Jurkat, Clone E6-1 (cell line): ENCODE measurements around the gene SCNN1A.

Experiments used
- DNase-seq: peaks from one replicate; pipeline ENCODE4 v3.0.0-alpha.2; 2011; ENCODE audit warnings: low read depth, low spot score
- H3K4me3 ChIP-seq: 2 replicates; pipeline ENCODE4 v1.5.1; 2011; ENCODE audit warnings: mild to moderate bottlenecking, low read length, control low read depth, moderate library complexity

SCNN1A gene

DNA sequence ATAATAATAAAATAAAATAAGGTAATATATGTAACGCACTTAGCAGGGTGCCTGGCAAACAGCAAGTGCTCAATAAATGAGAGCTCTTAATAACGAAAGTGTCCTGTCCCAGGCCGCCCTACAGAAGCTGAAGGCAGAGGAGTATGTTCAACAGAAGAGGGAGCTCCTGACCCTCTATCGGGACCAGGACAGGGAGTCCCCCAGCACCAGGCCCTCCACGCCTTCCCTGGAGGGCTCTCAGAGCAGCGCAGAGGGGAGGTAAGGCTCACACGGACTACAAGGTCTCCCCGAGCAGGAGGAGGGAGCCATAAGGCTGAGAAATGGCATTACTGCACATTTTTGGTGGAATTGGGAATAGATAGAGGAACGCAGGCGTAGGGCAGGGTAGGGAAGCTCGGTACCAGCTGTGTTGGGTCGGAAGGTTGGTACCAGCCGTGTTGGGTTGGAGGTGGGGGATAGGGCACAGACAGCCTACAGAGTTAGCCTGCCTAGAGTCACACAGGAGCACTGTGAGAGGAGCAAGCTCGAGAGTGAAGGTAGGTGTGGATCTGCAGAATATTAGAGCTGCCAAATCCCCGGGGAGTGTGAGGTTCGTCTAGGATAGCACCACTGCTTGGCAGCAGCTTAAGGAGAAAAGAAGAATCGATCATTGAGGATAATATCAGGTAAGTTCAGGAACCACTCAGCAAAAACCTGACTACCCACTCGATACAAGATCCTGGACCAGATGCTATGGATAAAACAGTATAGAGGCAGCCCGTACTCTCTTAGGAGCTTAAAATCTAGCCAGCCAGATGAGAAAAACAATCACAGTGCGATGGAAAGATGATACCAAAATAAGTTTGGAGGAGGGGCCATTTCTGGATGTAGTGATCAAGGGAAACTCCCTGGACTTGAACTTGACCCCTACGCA lies 48.8 kb downstream of the SCNN1A start:
- no peak overlapping the region for H3K4me3 ChIP-seq
- DNase-seq: no peak

DNA sequence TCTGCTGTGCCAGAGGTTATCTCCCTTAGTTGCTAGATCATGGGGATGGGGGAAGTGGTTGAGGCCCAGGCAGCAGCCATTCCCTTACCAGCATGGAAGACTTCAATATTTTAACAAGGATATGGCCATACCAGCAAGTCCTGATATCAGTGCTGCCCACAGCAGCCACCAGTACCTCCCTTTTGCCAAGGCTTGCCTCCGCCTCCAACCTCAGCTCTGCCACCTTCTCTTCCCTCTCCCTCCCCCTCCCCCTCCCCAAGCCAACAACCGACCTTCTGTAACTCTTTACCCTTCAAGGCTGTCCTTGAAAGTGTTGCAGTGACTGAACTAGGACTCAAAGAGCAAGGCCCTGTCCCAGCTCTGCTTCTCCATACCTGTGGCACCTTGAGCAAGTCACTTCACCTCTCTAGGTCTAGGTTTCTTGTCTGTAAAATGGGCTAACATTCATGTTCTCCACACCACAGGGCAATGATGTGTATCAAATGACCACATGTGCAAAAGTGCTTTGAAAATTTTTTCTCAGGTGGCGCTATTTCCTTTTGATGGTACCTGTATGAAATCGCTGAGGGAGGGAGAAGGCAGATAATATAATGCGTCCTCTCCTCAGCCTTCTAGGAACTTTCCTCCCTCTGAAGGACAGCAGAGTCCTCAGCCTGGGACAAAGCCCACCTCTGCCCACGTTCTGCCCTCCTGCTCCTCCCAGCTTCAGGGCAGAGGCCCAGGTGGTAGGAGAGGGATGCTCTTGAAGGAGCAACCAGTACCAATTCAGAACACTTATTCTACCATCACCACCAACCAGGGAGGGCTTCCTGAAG lies 50.2 kb downstream of the SCNN1A start:
- no peak for DNase-seq
- H3K4me3 ChIP-seq: no peak overlapping the region

DNA sequence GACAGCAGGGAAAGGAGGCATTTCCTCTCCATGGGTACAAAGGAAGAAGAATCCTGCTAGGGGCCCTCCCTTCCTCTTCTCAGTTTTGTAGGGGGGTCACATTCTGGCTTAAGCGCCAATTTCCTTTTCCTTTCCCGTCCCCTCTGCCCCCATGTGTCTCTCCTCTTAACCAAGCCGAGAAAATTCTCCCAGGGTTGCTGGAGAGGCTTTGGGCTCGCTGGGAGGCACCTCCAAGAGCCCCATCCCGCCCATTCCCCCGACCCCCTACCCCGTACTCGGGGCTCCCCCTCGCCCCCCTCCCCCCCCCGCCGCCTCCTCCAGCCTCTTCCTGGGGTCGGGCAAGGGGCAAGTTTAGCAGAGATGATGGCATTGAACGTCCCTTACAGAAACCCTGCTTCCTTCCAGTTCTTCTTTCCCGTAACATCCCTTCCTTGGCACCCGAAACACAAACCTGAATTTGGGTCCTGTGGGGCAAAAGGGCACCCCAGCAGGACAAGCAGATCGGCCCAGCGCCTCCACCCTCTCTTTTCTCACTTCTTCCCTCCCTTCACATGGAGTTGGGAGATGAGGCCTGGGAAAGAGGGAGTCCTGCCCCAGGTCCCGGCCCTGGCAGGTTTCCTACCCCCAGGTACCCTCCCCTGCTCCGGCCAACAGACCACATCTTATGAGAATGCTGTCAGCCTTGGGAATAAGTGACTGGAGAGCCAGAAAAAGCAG lies 51.2 kb downstream of the SCNN1A start:
- no peak overlapping the region for H3K4me3 ChIP-seq
- DNase-seq: no peak

DNA sequence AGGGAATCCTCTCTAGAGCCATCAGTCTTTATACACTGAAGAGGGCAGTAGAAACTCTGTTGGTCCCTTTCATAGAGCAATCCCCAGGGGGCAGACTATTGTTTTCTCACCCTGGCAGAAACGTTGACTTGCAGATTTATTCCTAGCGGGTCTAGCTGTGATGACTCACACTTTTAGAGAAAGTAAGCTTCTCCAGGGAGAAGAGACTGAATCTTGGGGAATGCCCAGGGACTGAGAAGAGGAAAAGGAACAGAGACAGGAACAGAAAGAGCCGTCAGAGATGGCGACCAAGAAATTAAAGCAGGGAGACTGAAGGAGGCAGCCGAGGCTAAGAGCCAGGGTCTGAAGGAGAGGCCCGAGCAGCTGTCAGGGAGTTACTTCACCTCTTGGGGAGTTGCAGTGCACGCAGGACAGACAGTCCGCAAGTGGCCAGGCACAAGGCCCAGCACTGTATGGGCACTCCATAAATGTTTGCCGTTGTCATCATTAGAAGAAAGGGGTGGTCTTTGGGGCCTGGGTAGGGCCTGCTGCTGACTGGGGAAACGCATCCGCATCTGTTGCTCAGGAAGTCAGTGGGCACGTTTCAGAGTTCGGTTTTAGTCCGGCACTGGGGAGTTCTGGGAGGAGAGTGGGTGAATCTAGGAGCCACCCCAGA lies 51.9 kb downstream of the SCNN1A start:
- H3K4me3 ChIP-seq: no peak overlapping the region
- no peak for DNase-seq

DNA sequence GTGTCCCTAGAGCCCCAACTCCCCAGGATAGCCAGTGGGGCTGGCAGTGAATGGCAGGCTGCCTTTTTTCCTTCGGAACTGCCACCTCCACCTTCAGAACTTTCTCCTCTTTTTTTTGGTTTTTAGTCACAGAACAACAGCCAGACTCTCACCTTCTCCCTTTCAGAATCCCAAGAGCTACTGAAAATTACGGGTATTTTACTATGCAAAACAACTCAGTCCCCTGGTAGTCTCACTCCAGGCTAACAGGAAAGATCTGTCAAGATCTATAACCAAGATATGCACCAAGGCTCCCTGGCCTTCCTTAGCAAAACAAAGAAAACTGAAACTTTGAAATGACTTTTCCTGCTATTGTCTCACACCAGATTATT lies 52.4 kb downstream of the SCNN1A start:
- no peak for DNase-seq
- H3K4me3 ChIP-seq: no peak overlapping the region

DNA sequence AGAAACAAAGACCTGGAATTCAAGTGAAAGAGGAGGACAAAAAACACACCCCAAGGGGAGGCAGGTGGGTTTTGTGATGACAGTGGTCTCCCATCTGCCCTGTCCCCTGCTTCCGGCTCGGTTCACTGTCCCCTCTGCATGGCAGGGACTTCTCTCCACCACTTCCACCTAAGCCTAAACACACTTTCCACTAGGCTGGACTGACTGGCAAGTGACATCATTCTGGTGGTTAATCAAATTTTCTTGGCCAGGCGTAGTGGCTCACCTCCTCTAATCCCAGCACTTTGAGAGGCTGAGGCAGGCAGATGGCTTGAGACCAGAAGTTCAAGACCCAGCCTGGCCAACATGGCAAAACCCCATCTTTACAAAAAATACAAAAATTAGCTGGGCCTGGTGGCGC lies 53.0 kb downstream of the SCNN1A start:
- H3K4me3 ChIP-seq: no peak overlapping the region
- DNase-seq: no peak

DNA sequence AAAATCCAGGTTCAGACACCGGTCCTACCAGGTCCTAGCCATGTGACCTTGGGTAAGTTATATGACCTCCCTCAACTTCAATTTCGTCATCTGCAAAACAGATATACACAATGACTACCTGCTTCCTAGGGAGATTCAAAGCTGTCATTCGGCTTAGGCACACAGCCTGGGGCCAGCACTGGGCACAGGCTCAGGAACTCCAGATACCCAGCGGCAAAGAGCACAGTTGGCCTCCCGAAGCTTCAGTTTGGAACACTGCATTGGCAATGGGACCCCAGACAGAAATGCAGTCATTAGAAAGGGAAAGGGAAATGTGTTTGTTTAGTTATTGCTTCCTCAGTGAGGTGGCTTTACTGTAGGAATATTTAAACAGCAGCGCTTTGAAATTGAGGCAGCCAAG lies 53.5 kb downstream of the SCNN1A start:
- DNase-seq: no peak
- H3K4me3 ChIP-seq: no peak overlapping the region

DNA sequence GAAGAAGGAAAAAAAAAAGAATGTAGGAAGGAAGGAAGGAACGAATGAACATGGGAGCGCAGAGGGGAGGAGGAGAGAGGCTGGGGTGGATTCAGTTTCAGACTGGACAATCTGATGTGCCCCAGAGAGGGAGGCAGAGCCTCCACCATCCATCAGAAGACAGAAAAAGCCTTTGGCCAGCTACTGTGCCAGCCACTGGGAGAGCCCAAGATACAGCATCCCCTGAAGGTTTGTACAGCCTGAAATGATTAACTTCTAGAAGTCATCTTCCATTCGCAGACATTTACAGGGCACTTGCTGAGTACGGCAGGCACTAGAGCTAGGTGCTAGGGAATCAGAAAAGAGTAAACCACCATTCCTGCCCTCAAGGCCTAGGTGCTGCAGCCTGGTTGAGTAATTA lies 55.9 kb downstream of the SCNN1A start:
- no peak for DNase-seq
- no peak overlapping the region for H3K4me3 ChIP-seq

DNA sequence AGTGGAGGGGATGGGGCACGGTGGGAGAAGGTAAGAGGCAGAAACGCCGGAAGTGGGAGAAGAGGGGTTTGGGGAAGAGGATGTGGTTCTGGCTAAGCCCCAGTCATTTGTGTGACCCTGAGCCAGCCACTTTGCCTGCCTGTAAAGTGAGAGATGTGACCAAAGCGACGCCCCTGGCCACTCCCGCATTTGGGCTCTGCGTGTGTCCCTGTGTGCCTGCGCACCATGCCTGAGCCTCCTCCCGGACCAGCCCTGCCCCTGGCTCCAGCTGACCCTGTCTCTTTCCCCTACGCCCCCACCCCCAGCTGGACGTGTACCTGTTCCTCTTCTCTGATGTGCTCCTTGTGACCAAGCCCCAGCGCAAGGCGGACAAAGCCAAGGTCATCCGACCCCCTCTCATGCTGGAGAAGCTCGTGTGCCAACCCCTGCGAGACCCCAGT lies 56.9 kb downstream of the SCNN1A start:
- DNase-seq: no peak
- H3K4me3 ChIP-seq: no peak overlapping the region

DNA sequence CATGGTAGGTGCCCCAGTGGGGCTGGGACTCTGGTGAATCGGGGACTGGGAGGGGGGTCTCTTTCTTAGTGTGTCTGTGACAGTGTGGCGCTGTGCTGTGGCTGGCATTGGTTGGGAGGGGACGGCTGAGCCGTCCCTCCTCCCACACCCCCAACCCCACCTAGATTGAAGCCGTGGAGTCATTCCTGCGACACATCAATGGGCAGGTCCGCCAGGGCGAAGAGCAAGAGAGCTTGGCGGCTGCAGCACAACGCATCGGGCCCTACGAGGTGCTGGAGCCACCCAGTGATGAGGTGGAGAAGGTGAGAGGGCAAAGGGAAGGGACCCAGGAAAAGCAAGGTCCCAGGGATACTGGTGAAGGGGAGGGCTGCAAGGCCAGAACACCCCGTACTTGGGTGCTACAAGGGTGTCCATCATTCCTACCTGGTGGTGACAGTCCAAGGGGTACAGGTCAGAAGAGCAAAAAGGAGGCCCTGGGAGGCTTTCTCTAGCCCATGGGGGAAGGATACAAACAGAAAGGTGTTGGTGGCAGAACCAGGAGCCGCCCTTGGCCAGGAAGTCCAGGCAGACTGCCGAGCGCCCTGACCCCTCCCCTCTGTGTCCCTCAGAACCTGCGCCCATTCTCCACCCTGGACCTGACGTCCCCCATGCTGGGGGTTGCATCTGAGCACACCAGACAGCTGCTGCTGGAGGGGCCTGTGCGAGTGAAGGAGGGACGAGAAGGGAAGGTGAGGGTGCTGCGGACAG lies 57.5 kb downstream of the SCNN1A start:
- no peak overlapping the region for H3K4me3 ChIP-seq
- no peak for DNase-seq

DNA sequence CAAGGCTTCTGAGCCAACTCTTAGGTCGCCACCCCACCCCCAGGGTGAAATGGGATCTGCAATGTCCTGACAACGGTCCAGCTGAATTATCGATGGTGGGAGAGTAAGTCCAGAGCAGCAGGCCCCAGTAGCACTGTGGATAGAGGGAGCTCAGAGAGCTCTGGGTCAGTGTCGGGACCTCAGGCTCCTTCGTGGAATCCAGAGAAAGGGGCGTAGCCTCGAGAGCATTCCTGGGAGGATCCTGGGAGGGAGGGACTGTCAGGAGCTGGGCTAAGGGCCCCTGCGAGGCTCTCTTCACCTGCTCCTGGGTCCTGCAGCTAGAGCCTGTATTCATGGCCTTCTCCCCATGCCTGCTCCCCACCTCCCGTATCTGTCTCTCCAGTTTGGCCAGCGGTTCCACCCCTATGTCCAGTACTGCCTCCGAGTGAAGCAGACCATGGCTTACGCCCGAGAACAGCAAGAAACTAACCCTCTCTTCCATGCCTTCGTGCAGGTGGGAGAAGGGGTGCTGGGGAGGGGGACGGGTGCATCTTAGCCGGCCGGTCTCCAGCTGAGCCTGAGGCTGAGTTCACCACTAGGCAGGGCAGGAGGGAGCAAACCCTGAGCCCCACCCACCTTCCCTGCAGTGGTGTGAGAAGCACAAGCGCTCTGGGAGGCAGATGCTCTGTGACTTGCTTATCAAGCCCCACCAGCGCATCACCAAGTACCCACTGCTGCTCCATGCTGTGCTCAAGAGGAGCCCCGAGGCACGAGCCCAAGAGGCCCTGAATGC lies 58.3 kb downstream of the SCNN1A start:
- no peak overlapping the region for H3K4me3 ChIP-seq
- DNase-seq: no peak

DNA sequence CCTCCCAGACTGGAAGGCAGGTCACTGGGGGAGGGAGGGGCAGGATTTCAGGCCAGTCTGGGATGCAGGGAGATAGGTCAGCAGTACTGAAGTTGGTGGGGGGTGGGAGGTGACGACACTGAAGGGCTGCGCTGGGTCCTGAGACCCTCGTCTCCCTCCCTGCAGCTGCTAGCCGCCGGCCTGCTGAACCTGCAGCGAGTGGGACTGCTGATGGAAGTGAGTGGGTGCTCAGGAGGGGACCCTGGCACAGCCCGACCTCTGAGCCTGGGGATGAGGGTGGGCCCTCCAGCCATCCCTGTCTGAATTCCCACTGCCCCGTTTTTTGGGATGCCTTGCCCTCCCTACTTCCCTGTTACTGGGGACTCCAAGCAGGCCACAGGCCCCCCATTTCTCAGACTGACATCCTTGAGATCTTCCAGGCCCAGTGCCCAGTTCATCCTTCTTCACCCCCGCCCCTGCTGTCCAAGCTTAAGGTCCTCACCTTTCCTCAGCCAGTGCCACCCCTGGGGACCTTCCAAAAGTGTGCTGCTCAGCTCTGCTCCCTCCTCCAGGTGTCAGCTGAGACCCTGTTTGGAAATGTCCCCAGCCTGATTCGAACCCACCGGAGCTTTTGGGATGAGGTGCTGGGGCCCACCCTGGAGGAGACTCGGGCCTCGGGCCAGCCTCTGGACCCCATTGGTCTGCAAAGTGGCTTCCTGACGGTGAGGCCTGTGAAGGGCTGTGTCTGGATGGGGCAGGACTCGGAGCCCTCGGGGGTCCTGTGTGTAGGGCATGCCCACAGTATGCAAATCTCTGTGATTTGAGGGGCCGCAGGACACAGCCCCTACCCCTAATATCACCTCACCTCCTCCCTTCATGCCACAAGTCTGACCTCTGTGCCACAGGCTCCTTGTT lies 59.4 kb downstream of the SCNN1A start:
- H3K4me3 ChIP-seq: no peak overlapping the region
- no peak for DNase-seq

DNA sequence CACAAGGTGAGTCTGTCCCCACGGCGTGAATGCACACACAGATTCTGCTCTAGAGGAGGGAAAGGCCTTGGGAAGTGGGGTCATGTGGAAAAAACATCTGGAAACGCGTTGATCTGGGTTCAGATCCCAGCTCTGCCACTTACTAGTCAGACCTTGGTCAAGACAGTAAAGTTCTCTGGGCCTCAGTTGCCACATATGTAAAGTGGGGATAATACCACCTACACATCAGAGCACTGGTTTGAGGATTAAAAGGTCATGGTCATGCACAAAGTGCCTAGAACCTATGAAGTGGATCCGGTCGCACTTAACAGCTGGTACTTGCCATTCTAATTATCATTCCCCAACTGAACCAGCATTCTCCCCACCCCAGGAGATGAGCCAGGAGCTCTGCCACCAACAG lies 60.2 kb downstream of the SCNN1A start:
- DNase-seq: no peak
- H3K4me3 ChIP-seq: no peak overlapping the region

DNA sequence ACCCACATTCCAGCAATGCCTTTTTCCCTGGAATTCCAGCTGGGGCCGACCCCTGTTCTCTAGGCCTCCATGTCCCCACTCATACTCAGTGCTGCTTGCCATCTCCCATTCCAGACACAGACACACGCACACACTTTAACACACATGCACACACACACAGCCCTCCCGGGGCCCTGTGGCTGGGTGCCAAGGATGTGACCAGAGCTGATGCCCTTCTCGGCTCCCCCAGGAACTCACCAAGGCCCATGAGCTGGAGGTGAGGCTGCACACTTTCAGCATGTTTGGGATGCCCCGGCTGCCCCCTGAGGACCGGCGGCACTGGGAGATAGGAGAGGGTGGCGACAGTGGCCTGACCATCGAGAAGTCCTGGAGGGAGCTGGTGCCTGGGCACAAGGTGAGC lies 60.6 kb downstream of the SCNN1A start:
- no peak for DNase-seq
- no peak overlapping the region for H3K4me3 ChIP-seq

DNA sequence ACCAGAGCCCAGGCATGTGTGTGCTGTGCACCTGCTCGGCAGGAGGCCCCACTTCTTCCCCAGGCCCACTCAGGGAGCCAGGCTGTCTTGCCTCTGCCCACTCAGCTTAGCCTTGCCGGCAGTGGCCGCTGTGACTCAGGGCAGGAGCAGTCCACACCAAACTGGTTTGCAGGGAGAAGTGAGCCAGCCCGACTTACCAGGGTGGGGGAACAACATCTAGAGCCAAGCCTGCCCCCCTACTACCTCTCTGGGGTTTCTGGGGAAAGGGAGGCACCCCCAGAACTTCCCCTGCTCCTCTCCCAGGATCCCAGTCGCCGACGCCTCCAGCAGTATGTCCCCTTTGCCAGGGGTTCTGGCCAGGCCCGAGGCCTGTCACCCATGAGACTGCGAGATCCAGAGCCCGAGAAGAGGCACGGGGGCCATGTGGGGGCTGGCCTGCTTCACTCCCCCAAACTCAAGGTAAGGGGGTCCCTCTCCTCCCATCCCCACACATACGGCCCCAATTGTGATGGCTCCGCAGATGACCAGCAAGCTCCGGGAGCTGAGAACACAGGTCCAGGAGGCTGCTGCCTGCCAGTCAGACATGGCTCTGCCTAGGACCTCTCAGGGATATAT lies 61.9 kb downstream of the SCNN1A start:
- no peak for DNase-seq
- H3K4me3 ChIP-seq: no peak overlapping the region

DNA sequence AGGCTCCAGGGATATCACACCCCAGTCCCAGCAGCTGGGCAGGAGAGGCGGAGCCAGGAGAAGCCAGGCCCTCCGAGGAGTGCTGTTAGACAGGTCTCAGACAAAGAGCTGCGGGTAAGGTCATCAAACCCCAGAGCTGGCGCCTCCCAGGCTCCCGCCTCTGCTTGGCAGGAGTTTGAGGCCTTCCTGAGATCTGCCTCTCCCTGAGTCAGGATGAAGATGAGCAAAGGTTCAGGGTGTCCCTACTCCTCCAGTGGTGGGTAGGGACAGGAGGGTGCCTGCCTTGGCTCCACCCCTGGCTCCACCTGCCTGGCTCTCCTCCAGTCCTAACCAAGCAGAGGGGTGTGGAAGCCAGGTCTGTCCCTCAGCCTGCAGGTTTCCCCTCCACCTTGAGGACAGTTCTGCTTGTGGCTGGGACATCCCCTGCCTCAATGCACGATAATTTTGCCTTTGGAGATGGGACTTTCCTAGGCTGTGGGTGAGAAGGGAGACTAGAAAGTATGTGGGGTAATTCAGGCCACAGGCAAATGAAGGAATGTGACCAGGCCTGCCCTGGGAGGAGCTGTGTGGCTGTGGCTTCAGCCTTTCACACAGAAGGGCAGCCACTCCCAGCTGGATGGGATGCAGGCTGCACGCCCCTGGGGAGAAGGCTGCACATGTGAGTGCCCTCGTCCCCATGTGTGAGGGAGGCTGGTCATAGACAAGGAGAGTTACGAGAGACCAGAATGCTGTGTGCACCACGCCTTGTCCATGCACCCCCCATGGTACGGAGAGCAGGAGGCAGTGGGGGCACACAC lies 62.6 kb downstream of the SCNN1A start:
- DNase-seq: no peak
- H3K4me3 ChIP-seq: no peak overlapping the region
